ENCODE results near the gene SYT8.

- TF ChIP-seq CTCF (IDR thresholded peaks at IDR 0.05; ENCODE audit: low read length) (no peak), EZH2 (IDR thresholded peaks at IDR 0.05; ENCODE audit: borderline replicate concordance, low read length) (no peak)
Observed at GRCh38 chr11:1817511-1817910, 17.3 kb upstream of the SYT8 start.

Data from OCI-LY1 (cell line).